ENCODE results near the gene GBA3.

Gene GBA3
- total RNA-seq, result 0 to 0.10 (median 0) reads per million in 18 experiments

- no peak for DNase-seq
Measured at GRCh38 chr4:22692736-22693135, at the start of gene GBA3. TSS of gene GBA3 (plus strand) at chr4:22692937.

- DNase-seq, result no peak
Measured at GRCh38 chr4:22643952-22644351, 48.8 kb upstream of the GBA3 start.

- no peak for DNase-seq
Measured at GRCh38 chr4:22645481-22646182, 47.1 kb upstream of the GBA3 start.

GRCh38 chr4:22648996-22649395 lies 43.7 kb upstream of the GBA3 start:
- DNase-seq, result no peak

GRCh38 chr4:22650771-22651170 lies 42.0 kb upstream of the GBA3 start:
- DNase-seq, result no peak

- DNase-seq, result no peak
Measured at GRCh38 chr4:22653752-22654151, 39.0 kb upstream of the GBA3 start.

GRCh38 chr4:22661443-22661842 lies 31.3 kb upstream of the GBA3 start:
- DNase-seq, result no peak

- no peak for DNase-seq
Measured at GRCh38 chr4:22667332-22667940, 25.3 kb upstream of the GBA3 start.

GRCh38 chr4:22668301-22668700 lies 24.4 kb upstream of the GBA3 start:
- DNase-seq, result peak; percentile 12 to 29

GRCh38 chr4:22668702-22669101 lies 24.0 kb upstream of the GBA3 start:
- no peak for DNase-seq

GRCh38 chr4:22670956-22671355 lies 21.8 kb upstream of the GBA3 start:
- no peak for DNase-seq

GRCh38 chr4:22672519-22672918 lies 20.2 kb upstream of the GBA3 start:
- no peak for DNase-seq

GRCh38 chr4:22672944-22673343 lies 19.8 kb upstream of the GBA3 start:
- DNase-seq, result no peak

- DNase-seq, result no peak
Measured at GRCh38 chr4:22674700-22675099, 18.0 kb upstream of the GBA3 start.

GRCh38 chr4:22676063-22676462 lies 16.7 kb upstream of the GBA3 start:
- no peak for DNase-seq

GRCh38 chr4:22677780-22678179 lies 15.0 kb upstream of the GBA3 start:
- no peak for DNase-seq

GRCh38 chr4:22678940-22679854 lies 13.5 kb upstream of the GBA3 start:
- DNase-seq, result peak; percentile 43 to 50

GRCh38 chr4:22680065-22680642 lies 12.6 kb upstream of the GBA3 start:
- DNase-seq, result no peak

GRCh38 chr4:22683726-22684125 lies 9.0 kb upstream of the GBA3 start:
- no peak for DNase-seq

- DNase-seq, result no peak
Measured at GRCh38 chr4:22686141-22686540, 6.6 kb upstream of the GBA3 start.

GRCh38 chr4:22688236-22688635 lies 4.5 kb upstream of the GBA3 start:
- DNase-seq, result no peak

- DNase-seq, result no peak
Measured at GRCh38 chr4:22689428-22689827, 3.3 kb upstream of the GBA3 start.

- DNase-seq, result no peak
Measured at GRCh38 chr4:22695029-22695428, 2.3 kb downstream of the GBA3 start.

All from inflammatory macrophage (primary cell).